ENCODE measurements around the gene FBXO48.
"Not testable (repeated sequence)": the region's sequence is repeated elsewhere in the genome, so short reads cannot be mapped to it uniquely, and the experiment has no call there.

Gene FBXO48, protein sequence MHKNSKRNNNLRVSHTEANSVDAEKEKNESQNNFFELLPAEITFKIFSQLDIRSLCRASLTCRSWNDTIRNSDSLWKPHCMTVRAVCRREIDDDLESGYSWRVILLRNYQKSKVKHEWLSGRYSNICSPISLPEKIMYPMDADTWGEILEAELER

DNA sequence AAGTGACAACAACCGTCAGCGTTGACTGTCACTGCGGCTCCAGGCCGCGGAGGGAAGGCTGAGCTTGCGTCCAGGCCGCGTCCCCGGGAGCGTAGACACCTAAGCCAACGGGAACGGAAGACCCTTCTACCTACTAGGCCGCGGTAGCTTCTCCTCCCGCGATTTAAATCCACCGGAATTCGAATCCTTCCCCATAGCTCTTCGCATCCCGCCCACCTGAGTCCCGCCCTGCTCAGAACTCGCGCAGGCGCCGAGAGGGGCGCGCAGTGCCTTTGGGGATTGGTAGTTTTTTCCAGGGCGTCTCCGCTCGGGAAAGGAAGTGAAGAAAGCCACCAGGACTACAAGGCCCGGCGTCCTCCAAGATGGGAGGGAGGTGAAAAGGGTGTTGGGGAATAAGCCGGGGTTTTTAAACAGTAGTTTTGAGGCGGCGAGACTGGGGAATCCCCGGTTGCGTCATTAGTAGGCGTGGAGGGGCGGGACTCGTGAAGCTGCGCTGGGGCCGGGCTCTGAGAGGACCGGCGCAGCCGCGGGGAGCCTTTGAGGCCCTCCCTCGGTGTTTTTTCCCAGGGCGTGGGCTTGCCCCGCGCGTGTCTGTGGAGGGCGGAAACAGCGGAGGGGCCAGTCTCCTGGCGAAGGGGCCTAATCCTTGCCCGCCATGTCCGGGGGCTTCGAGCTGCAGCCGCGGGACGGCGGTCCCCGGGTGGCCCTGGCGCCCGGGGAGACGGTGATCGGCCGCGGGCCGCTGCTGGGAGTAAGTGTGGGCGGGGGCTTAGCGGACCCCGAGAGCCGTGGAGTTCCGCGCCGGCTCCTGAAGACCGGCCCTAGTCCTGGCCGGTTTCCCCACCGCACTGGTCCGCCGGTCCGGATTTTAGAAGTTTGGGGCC lies at the start of gene FBXO48, which contains the start of gene APLF:
FBXO48 (minus strand) TSS at position 218 of the 884 bp plus-strand sequence. CDS start 2,149 bp downstream, outside the sequence.
APLF (plus strand) TSS at position 509 of the 884 bp plus-strand sequence; CDS start at position 656, 147 bp downstream.
- peak; percentile 98 for DNase-seq (ENCODE audit: low read depth, low spot score)

DNA sequence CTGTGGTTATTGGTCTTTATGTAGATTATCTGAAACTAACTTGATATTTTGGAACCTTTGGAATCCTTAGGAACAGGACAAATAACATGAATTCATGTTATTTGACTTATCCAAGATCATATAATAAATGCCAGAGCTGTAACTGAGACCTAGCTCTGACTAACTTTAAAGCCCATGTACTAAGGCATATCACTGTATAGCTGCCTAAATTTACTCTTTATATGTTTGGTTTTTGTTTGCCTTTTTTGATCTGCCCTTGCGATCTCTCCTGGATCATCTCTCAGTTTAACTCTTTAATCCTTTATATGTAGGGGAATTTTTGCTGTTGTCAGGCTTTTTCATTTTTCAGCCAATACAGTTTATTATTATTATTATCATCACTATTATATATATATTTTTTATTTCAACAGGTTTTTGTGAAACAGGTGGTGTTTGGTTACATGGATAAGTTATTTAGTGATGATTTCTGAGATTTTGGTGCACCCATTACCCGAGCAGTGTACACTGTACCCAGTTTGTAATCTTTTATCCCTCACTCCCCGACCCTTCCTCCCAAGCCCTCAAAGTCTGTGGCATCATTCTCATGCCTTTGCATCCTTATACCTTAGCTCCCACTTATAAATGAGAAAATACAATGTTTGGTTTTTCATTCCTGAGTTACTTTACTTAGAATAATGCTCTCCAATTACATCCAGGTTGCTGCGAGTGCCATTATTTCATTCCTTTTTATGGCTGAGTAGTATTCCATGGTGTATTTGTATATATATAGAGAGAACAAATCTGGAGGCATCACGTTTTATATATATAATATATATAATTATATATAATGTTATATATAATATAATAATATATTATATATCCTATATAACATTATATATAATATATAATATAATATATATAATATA lies 49.2 kb upstream of the FBXO48 start:
- no peak for DNase-seq (ENCODE audit: low read depth, low spot score)

DNA sequence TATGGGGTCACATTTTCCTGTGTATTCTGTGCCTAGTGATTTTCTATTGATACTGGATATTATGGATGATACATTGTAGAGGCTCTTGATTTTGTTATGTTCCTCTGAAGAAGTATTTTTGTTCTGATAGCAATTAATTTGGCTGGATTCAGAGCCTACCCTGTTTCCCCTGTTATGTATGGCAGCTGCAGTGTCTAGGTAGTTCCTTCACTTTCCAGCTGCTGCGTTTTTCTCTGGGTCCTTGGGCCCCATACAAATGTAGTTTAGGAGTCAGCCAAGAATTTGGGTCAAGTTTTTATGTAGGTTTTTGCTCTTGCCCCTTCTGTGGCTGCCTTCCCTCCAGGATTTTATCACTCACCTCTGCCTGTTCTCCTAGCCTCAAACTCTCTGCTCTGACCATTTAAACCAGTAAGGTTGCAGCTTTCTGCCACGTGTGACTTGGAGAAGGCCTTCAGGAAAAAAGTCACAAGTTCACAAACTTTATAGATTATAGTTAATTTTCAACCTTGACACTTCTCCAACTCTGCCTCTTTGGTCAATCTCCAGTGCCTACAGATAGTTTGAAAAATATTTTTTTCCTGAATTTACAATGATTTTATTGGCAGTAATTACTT lies 47.3 kb upstream of the FBXO48 start:
- DNase-seq (ENCODE audit: low read depth, low spot score): no peak

DNA sequence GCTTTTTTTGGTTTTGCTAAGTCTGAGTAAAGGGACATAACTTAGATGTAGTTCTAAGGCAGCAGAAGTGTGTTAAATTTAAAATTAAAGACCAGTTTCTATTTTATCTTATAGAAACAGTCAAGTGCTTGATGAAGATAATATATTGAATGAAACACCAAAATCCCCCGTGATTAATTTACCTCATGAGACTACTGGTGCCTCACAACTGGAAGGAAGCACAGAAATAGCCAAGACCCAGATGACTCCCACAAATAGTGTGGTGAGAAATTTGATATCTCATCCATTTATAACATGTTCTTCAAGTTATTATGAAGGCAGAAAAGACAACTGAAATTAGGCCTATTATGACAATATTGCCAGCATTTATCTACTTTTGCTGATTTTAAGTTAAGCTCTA lies 45.9 kb upstream of the FBXO48 start:
- no peak for DNase-seq (ENCODE audit: low read depth, low spot score)

DNA sequence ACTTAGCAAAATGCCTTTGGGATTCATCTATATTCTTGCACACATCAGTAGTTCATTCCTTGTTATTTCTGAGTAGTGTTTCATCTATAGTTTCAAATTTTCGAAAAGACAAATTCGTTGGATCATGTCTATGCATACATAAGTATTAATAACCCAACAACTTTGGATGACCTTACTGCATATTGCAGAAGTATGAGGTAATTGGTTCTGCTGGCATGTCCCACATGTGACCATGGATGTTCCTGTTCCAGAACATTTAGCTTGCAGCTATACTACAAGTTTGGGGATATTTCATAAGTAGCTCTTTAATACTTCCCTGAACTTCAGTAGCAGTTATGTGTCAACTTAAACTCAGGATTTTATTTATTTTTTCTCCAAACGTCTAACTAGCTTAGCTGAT lies 45.2 kb upstream of the FBXO48 start:
- DNase-seq (ENCODE audit: low read depth, low spot score): no peak

DNA sequence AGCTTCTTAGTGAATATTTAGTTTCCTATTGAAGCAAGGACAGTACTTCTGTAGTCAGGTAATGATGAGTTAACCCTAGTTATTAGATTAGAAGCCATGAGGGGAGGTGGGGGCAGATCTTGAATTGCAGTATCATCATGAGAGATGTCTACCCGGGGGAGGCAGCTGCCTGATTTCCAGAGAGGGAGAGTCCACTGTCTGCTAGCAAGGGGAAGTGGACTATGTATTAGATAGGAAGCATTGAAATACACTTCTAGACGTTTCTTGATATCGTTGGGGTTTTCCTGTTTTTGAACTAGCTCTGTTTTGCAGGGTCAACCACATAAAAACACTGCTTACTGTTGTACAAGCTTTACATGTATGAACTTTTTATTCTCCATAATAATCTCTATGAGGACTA lies 39.1 kb upstream of the FBXO48 start:
- DNase-seq (ENCODE audit: low read depth, low spot score): no peak

DNA sequence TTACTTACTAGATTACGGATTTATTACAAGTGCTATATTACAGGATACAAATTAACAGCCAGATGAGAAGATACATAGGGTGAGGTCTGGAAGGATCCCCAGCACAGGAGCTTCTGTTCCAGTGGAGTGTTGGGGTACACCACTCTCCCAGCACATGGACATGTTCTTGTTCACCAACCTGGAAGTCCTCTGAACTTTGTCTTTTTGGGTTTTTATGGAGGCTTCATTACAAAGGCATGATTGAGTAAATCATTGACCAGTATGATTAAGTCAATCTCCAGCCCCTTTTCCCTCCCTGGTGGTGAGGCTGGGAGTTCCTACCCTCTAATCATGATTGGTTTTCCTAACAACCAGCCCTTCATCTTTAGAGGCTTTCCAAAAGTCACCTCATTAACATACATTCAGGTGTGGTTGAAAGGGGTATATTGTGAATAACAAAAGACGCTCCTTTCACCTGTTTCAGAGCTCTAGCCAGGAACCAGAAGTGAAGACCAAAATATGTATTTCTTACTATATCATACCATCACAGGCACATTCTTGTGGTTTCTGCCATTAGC lies 38.6 kb upstream of the FBXO48 start:
- no peak for DNase-seq (ENCODE audit: low read depth, low spot score)

DNA sequence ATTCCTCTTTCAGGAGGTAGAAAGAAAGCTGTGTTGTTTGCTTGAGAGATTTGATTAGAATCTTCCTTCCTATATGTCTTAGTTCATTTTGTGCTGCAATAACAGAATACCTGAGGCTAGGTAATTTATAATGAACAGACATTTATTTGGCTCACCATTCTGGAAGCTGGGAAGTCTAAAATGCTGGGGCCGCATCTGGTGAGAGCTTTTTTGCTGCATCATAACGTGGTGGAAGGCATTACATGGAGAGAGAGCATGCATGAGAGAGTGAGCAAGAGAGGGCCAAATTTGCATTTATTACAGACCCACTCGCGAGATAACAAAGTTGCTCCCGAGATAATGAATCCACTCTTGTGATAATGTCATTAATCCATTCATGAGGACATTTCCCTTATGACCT lies 34.7 kb upstream of the FBXO48 start:
- no peak for DNase-seq (ENCODE audit: low read depth, low spot score)

DNA sequence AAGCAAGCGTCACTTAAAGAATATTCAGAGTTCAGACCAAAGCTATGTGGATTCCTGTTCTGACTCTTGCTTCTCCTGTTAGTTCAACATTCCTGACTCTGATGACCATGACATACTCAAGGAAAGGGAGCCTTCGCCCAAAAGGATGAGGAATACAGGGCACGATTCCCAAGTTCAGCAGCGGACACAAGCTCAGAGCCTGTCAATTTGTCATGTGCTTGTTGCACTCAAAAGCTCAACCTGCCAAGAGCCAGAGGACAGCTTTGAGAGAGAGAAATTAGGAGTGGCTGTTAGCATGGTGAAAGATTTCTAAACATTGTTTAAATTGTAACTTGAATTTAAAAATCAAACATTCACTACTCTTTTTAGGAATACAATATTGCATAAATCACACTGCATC lies 33.6 kb upstream of the FBXO48 start:
- DNase-seq (ENCODE audit: low read depth, low spot score): no peak

DNA sequence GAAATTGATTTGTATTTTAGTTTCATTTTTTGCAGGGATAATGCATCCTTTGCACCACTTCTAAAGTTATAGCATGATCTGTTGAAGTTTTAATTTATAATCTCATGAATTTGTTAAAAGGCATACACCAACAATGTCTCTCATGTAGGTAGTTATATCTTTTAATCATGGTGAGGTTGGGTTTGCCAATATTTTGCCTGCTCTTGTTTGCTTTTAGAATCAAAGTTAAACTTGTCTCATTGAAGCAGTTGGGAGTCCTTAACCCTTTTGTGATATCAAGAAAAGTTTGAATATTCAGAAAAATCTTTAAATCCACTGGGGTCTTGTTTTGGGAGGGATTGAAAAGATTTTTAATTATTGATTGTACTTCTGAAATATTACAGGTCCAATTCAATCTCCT lies 32.0 kb upstream of the FBXO48 start:
- DNase-seq (ENCODE audit: low read depth, low spot score): no peak

DNA sequence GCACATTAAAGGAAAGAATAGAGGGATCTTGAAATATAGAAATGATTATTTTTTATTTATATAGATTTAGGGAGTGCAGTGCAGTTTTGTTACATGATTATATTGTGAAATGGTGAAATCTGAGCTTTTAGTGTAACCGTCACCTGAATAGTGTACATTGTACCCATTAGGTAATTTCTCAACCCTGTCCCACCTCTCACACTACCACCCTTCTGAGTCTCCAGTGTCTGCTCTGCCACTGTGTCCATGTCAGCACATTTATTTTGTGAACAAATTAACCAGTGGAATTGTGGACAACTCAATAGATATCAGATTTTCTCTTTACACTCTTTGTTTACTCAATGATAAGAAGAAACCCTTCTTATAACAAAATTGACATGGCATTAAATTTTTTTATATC lies 24.5 kb upstream of the FBXO48 start:
- DNase-seq (ENCODE audit: low read depth, low spot score): no peak

DNA sequence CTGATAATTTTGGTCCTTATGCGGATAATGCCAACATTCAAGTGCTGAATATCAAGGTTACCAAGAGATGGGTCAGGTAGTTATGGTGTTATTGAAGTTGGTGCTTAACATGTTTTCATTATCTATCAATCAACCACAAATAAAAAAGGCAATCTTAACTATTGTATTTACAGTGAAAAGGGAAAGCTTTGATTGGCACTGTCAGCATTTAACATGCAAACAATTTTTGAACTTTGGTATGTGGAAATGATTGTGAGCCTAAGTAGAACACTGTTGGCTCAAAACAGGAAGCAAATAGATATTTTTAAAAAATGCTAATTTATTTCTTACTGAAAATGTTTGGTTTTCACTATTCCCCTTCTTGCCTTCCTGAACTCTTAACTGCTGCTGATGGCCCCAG lies 22.2 kb upstream of the FBXO48 start:
- no peak for DNase-seq (ENCODE audit: low read depth, low spot score)

DNA sequence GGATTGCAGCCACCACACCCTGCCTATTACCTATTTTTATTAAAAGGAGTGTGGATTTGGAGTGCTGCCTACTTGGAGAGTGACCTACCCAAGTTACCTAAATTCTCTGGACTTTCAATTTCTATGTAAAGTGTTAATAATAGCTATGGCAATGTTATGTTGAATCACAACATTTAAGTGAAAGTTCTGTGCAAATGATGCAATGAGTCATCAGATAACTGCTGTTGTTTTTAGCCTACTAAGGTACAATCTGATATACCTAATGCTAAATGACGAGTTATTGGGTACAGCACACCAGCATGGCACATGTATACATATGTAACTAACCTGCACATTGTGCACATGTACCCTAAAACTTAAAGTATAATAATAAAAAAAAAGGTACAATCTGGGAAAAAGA lies 21.5 kb upstream of the FBXO48 start:
- not testable (repeated sequence) for DNase-seq (ENCODE audit: low read depth, low spot score)

DNA sequence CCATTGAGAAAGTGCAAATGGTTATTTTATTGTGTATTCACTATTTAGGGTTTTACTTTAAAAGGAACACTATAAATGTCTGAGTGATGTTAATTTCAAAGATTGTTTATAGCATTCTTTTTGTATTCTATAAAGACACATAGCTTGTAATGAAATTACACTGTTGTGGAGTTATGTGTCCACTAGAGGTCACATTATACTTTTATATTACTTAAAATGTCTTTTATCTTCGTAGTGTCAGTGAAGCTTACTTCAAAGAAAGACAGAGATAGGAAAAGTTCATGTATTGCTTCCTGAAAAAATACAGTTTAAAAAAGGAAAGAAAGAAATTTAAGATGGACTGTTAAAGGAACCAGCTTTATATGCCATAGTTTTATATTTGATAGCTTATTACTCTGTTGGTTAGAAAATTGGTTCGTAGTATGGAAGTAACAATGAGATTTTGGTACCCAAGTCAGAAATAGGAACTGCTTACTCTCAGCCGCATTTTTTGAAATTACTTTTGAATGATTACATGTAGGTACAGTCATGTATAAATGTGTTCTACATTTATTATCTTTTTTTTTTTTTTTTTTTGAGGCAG lies 20.8 kb upstream of the FBXO48 start:
- DNase-seq (ENCODE audit: low read depth, low spot score): no peak

DNA sequence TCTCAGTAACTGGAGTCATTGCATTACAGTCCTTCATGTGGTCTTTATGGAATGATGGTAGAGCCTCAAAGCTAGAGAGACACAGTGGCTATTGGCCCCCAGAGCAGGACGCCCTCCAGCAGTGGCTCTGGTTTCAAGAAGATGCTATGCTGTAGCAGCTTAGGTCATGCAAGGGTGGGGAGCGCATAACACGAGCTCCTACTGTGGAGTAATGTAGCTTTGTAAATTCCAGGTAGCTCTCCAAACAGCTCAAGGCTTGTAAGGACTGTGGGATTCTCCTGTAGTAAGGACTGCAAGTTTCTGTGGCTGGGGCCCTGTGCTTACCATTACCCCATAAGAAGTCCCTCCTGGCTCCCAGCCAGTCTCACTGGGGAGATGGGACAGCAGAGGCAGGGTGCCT lies 15.9 kb upstream of the FBXO48 start:
- no peak for DNase-seq (ENCODE audit: low read depth, low spot score)

DNA sequence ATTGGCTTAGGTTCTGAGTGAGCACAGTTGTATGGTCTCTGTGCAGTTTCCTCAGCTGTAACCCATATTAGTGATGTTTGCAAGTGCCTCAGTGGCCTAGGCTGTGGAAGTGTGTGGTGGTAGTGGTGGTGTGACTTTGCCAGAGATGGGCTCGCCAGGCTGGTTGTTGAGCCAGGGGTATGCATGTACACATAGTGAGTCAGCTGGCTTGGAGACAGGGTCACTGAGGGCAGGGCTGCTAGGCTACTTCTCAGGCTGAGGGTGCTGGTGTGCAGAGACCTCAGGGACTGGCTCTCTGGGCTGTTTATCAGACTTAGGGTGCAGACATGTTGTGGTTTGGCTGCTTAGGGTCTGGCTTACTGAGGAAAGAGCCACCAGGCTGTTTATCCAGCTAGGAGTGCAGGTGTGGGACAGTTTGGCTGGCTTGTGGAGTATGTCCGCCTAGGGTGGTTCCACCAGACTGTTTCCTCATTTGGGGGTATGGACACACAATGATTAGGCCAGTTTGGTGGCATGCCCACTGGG lies 15.3 kb upstream of the FBXO48 start:
- no peak for DNase-seq (ENCODE audit: low read depth, low spot score)

DNA sequence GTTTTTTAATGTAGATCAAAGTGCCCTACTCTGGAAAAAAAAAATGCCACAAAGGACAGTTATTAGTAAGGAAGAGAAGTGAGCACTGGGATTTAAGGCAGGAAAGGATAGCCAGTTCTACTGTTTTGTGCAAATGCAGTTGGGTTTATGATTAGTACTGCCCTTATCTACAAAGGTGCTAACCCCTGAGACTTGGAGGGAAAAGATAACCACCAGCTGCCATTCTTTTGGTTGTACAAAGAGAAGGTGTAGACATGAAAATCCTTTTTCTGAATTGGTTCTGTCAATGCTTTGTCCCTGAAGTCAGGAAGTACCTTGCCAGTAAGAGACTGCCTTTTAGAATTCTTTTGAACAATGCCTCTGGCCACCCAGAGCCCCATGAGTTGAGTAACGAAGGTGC lies 11.6 kb upstream of the FBXO48 start:
- no peak for DNase-seq (ENCODE audit: low read depth, low spot score)

DNA sequence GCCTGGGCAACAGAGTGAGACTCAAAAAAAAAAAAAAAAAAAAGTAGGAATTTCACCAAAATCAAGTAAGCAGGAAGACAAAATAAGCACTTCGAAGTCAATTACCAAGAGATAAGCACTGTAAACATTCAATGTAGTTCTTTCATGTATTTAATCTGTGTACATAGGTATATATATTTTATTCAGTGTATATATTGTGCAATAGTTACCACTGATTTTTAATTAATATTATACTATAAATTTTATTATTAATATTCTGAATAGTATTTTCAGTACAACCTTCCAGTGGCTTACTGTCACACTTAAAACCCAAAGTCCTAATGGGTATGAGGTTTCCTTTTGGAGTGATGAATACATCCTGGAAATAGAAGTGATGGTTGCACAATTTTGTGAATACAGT lies 9.4 kb upstream of the FBXO48 start:
- DNase-seq (ENCODE audit: low read depth, low spot score): no peak

DNA sequence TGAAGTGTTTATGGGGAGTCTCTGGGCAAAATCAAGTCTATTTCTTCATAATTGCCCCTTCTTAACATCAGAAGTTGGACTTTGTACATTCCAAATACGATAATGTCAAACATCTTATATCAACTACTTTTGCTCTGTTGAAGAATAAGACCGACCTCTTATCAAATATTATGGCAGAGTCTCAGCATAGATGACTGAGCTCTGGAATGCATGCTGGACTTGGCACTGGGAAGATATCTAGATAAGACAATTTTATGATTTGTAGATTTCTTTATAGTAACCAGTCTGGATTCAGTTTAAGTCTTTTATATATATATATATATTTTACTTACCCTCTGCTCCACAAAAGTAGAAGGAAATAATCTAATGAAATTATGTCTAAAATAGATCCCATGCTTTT lies 8.5 kb upstream of the FBXO48 start:
- no peak for DNase-seq (ENCODE audit: low read depth, low spot score)

DNA sequence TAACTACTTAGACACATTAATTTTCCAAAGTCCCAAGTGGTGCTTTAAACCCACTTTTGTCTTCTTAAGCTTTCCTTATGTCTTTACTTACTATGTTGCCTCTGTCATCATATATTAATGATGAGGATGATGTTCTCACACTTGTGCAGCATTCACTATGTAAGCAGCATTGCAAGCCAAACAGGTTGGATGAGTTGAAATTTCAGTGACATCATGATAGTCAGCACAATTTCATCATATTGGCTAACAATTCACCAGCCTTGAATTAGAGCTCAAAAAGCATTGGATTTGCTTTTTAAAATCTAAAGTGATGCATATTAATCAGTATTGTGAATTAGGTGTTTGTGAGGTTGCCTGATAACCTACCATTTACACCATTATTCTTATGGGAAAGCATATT lies 8.0 kb upstream of the FBXO48 start:
- DNase-seq (ENCODE audit: low read depth, low spot score): no peak

All from activated naive CD8-positive, alpha-beta T cell treated with anti-CD3 and anti-CD28 coated beads, Interleukin-2, amount 50 U/mL, for 16 hours (primary cell).